ENCODE data around the gene HBE1. TPM values are rescaled to one million over a fixed set of nuclear protein-coding genes. Genes with fewer than 3 reads are reported as not detected.

HBE1 gene
- total and polyA plus RNA-seq, 9 of the 15 experiments (the other 6 are each of a cell fraction or from before 2014, with no cell fraction given), result 612 to 10,250 (median 2,181) TPM

- TF ChIP-seq CHD7 (IDR thresholded peaks at IDR 0.05; ENCODE audit: low read depth, low read length), result peak; percentile 26
- peak; percentile 93 for TF ChIP-seq SNRNP70 (optimal IDR thresholded peaks at IDR 0.05; ENCODE audit: low read depth, low read length)
- TF ChIP-seq ZBTB17 (CRISPR knock-in tag; IDR thresholded peaks at IDR 0.05), result 0 out of 2 replicates have a peak, but pooled peaks have one; percentile 36
- TF ChIP-seq ZNF197 (CRISPR knock-in tag; IDR thresholded peaks at IDR 0.05; ENCODE audit: low read depth), result 0 out of 2 replicates have a peak, but pooled peaks have one; percentile 3
- TF ChIP-seq HNRNPUL1 (IDR thresholded peaks at IDR 0.05; ENCODE audit: low read length), result 0 out of 2 replicates have a peak, but pooled peaks have one; percentile 77
- peak; percentile 9 for TF ChIP-seq TFAP4 (CRISPR knock-in tag; IDR thresholded peaks at IDR 0.05; ENCODE audit: borderline replicate concordance)
- TF ChIP-seq KAT7 (CRISPR knock-in tag; IDR thresholded peaks at IDR 0.05; ENCODE audit: borderline replicate concordance), result 0 out of 2 replicates have a peak, but pooled peaks have one; percentile 43
- TF ChIP-seq LCOR (CRISPR knock-in tag; IDR thresholded peaks at IDR 0.05), result 0 out of 2 replicates have a peak, but pooled peaks have one; percentile 29
- no peak for TF ChIP-seq SRSF9 (IDR thresholded peaks at IDR 0.05; ENCODE audit: borderline replicate concordance, low read depth, low read length)
- no peak for TF ChIP-seq YBX1 (IDR thresholded peaks at IDR 0.05)
- peak; percentile 12 for TF ChIP-seq TAF1 (IDR thresholded peaks at IDR 0.05; ENCODE audit: control insufficient read depth, extremely low read depth, insufficient read depth, low read length, severe bottlenecking)
- peak; percentile 57; the same call in 1 of the 2 replicates for TF ChIP-seq CHCHD3 (CRISPR knock-in tag; IDR thresholded peaks at IDR 0.05)
- TF ChIP-seq ZNF589 (CRISPR knock-in tag; IDR thresholded peaks at IDR 0.05; ENCODE audit: low read depth), result peak; percentile 44
- peak; percentile 42; the same call in 1 of the 2 replicates for TF ChIP-seq ESRRA (IDR thresholded peaks at IDR 0.05; ENCODE audit: borderline replicate concordance, low read depth)
Observed at GRCh38 chr11:5242933-5243815, 26.6 kb downstream of the HBE1 start (continued).

All from K562 (cell line).